MM.1S (cell line): ENCODE measurements around the gene SELENOO.

Experiments
- CTCF ChIP-seq: fragments of 300-600 bp; sonication (generic); IDR thresholded peaks from 2 replicates; pipeline ENCODE4 v1.5.1; 2016; ENCODE audit warnings: antibody characterized with exemption, low read length, mixed read lengths
- EZH2phosphoT487 ChIP-seq: fragments of 300-600 bp; sonication (generic); IDR thresholded peaks from 2 replicates; pipeline ENCODE4 v1.6.1; 2018; ENCODE audit warnings: antibody characterized with exemption, low read length

DNA sequence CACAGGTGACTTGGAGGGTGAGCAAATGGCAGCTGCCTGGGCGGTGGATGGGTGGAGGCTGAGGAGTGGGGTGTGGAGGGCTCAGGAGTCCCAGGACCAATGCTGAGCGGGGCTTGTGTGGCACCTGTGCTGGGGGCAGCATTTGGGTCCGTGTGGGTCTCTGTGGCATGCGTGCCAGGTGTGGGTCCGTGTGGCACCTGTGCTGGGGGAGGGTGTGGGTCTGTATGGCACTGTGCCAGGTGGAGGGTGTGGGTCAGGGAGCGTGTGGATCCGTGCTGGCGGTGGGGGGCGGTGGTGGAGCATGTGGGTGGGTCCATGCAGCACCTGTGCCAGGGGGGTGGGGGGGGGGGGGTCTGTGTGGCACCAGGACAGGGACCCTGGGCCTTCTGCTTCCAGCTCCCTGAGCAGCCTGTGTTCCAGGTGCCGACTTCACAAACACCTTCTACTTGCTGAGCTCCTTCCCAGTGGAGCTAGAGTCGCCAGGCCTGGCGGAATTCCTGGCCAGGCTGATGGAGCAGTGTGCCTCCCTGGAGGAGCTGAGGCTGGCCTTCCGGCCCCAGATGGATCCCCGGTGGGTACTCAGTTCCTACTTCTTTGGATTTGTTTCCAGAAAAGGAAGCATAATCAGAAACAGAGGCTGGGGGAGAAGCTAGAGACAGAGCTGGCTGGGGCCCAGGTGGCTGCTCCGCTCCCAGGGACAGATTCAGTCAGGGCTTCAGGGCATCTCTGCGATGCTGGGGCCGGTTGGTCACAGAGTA is 14.7 kb downstream of the SELENOO start:
- TF ChIP-seq EZH2phosphoT487: no peak
- no peak for TF ChIP-seq CTCF
